Activated effector memory CD4-positive, alpha-beta T cell treated with Interleukin-2 at 50 U/mL for 16 hours (primary cell): Measurements from ENCODE around the gene SNRNP200.

Experiments used
- DNase-seq: peaks from one replicate; pipeline ENCODE4 v3.0.0-alpha.2; 2020

SNRNP200 gene

GRCh38 chr2:96248624-96249023 lies 56.7 kb downstream of the SNRNP200 start:
- DNase-seq: no peak

GRCh38 chr2:96247896-96248295 lies 57.5 kb downstream of the SNRNP200 start:
- DNase-seq: no peak

- DNase-seq: no peak
These were observed 58.3 kb downstream of the SNRNP200 start for GRCh38 chr2:96247009-96247408.

- no peak for DNase-seq
These were observed 59.5 kb downstream of the SNRNP200 start for GRCh38 chr2:96245609-96246390.

GRCh38 chr2:96243843-96244242 lies 61.5 kb downstream of the SNRNP200 start:
- no peak for DNase-seq

GRCh38 chr2:96241900-96242611 lies 63.3 kb downstream of the SNRNP200 start:
- peak; percentile 33 for DNase-seq

GRCh38 chr2:96241227-96241626 lies 64.1 kb downstream of the SNRNP200 start:
- DNase-seq: no peak

- DNase-seq: no peak
These were observed 64.9 kb downstream of the SNRNP200 start for GRCh38 chr2:96240341-96241038.

- no peak for DNase-seq
These were observed 65.5 kb downstream of the SNRNP200 start for GRCh38 chr2:96239745-96240264.

GRCh38 chr2:96239091-96239490 lies 66.3 kb downstream of the SNRNP200 start:
- no peak for DNase-seq

GRCh38 chr2:96238266-96238665 lies 67.1 kb downstream of the SNRNP200 start:
- no peak for DNase-seq

- DNase-seq: no peak
These were observed 68.5 kb downstream of the SNRNP200 start for GRCh38 chr2:96236882-96237281.

GRCh38 chr2:96233880-96234316 lies 71.4 kb downstream of the SNRNP200 start:
- DNase-seq: no peak

GRCh38 chr2:96233436-96233835 lies 71.9 kb downstream of the SNRNP200 start:
- DNase-seq: no peak

GRCh38 chr2:96231316-96231715 lies 74.0 kb downstream of the SNRNP200 start:
- no peak for DNase-seq

- DNase-seq: no peak
These were observed 80.3 kb downstream of the SNRNP200 start for GRCh38 chr2:96225016-96225533.
